ENCODE data around the gene ZNF219.

Gene ZNF219

GRCh38 chr14:21054123-21054767 is 44.2 kb downstream of the ZNF219 start:
- DNase-seq (ENCODE audit: low read depth), result no peak
- TF ChIP-seq CTCF (conservative IDR thresholded peaks at IDR 0.05; ENCODE audit: control insufficient read depth, insufficient read depth, low read depth, low read length), result no peak
- H3K4me3 ChIP-seq (ENCODE audit: control insufficient read depth, low read depth, low read length), result no peak overlapping the region

DNA sequence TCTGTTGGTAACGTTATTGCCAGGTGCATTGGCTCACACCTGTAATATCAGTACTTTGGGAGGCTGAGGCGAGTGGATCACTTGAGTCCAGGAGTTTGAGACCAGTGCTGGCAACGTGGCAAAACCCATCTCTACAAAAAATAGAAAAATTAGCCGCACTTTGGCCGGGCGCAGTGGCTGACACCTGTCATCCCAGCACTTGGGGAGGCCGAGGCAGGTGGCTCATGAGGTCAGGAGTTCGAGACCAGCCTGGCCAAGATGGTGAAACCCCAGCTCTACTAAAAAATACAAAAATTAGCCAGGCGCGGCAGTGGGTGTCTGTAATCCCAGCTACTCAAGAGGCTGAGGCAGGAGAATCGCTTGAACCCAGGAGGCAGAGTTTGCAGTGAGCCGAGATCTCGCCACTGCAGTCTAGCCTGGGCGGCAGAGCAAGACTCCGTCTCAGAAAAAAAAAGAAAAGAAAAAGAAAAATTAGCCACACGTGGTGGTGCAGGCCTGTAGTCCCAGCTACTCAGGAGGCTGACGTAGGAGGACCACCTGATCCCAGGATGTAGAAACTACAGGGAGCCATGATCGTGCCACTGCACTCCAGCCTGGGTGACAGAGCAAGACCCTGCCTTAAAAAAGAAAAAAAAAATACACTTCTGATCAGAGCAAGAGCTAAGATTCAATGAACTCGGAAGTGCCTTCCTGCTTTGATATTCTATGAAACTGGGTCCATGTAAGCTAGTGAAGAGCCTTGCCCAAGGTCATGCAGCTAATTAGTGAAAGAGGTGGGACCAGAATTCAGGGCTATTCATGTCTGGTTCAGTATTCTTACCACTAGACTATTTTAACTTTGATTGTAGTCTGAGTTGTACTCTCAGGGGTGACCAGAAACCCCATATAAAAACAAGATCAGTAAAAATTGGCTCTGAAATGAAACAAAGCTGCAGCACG is 45.0 kb downstream of the ZNF219 start:
- no peak for DNase-seq (ENCODE audit: low read depth)
- H3K4me3 ChIP-seq (ENCODE audit: control insufficient read depth, low read depth, low read length), result no peak overlapping the region
- TF ChIP-seq CTCF (conservative IDR thresholded peaks at IDR 0.05; ENCODE audit: control insufficient read depth, insufficient read depth, low read depth, low read length), result no peak

GRCh38 chr14:21050597-21050996 is 47.9 kb downstream of the ZNF219 start:
- no peak for DNase-seq (ENCODE audit: low read depth)
- TF ChIP-seq CTCF (conservative IDR thresholded peaks at IDR 0.05; ENCODE audit: control insufficient read depth, insufficient read depth, low read depth, low read length), result no peak

DNA sequence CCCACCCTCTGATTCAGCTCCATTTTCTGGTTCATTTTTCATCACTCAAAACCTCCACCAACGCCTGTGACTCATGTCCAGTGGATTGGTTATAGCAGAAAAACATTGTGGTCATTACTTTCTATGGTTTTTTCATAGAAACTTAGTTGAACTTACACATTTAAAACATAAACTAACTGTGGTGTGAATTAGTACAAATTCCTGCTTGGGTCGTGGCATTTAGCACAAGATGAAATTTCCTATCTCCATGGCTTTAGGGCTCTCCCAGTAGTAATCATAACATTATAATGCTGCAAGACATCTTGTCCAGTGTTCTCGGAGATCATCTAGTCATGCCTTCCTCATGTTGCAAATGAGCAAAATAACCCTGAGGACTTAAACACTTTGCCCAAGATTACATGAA is 49.2 kb downstream of the ZNF219 start:
- no peak for TF ChIP-seq CTCF (conservative IDR thresholded peaks at IDR 0.05; ENCODE audit: control insufficient read depth, insufficient read depth, low read depth, low read length)
- no peak overlapping the region for H3K4me3 ChIP-seq (ENCODE audit: control insufficient read depth, low read depth, low read length)
- DNase-seq (ENCODE audit: low read depth), result peak; percentile 66

More at GRCh38 chr14:21050597-21050996, 47.9 kb downstream of the ZNF219 start:
- H3K4me3 ChIP-seq (ENCODE audit: control insufficient read depth, low read depth, low read length), result no peak overlapping the region

DNA sequence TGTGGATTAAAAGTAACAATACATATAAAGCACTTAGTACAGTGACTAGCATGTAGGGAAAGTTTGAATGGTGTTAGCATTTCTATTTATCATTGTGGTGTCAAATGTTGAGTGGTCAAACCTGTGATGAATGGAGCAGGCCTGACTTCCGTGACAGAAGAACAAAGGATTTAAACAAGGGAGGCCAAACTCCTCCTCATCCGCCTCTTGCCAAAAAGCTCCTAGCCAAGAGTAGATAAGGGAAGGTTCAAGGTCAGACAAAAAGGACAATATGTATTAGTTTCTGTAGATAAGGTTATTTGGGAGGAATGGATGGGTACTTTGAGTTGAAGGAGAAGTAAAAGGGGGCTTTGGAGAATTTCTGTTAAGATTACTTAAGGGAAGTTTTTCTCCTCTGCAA is 49.8 kb downstream of the ZNF219 start:
- no peak for DNase-seq (ENCODE audit: low read depth)
- TF ChIP-seq CTCF (conservative IDR thresholded peaks at IDR 0.05; ENCODE audit: control insufficient read depth, insufficient read depth, low read depth, low read length), result no peak
- H3K4me3 ChIP-seq (ENCODE audit: control insufficient read depth, low read depth, low read length), result no peak overlapping the region

DNA sequence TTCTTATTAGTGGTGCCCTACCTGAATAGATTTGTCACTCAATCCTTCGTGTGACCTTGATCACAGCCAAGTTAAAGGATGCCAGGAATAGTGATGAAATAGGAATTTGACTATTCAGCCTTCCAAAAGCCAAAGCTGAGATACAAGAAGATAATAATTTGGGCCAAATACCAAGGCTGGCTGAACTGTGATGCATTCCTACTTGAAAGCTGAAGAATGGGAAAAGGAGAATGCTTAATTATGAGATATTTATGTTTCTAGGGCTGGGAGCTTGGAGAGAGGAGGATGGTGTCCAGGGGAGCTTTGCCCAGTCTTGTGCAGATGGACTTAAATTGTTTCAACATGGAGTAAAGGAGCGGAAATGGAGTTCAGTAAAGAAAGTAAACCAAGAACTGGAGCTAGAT is 51.1 kb downstream of the ZNF219 start:
- no peak overlapping the region for H3K4me3 ChIP-seq (ENCODE audit: control insufficient read depth, low read depth, low read length)
- DNase-seq (ENCODE audit: low read depth), result no peak
- TF ChIP-seq CTCF (conservative IDR thresholded peaks at IDR 0.05; ENCODE audit: control insufficient read depth, insufficient read depth, low read depth, low read length), result no peak

All from fibroblast of mammary gland (primary cell).